Ishikawa (cell line): ENCODE measurements around the gene TMEM126B.

ENCODE experiments used
- FOXM1 ChIP-seq: IDR thresholded peaks from 2 replicates; pipeline ENCODE4 v1.6.1; 2012; ENCODE audit warnings: low read depth, borderline replicate concordance
- RAD21 ChIP-seq: IDR thresholded peaks from 2 replicates; pipeline ENCODE4 v1.6.1; 2012; ENCODE audit warnings: low read depth

DNA sequence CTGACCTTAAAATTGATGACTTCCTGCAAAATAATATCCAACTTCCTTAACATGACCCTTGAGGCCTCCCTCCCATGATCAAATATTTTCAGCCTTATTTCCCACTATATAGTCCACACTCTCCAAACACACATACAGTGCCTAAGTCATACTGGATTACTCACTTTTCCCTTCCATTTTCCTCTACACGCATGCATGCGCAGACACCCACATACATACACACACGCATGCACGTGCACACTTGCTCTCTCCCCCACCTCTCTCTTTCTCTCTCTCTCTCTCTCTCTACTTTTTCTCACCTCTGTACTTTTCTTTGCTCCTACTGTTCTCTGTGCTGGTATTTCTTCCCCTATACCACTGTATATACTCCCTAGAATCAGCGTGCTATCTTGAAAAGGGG lies 29.3 kb upstream of the TMEM126B start:
- TF ChIP-seq RAD21 = no peak
- TF ChIP-seq FOXM1 = no peak
